LNCaP clone FGC (cell line): ENCODE results near the gene PLAAT2.
"Not testable (repeated sequence)": the region's sequence is repeated elsewhere in the genome, so short reads cannot be mapped to it uniquely, and the experiment has no call there.

ENCODE experiments used
- DNase-seq: peaks from one replicate; pipeline ENCODE4 v3.0.0-alpha.2; 2011; ENCODE audit warnings: low read depth
- H3K4me3 ChIP-seq: 2 replicates; pipeline ENCODE4 v1.5.1; 2011; ENCODE audit warnings: mild to moderate bottlenecking, low read depth, low read length, control low read depth
- TF ChIP-seq, protein P1 (sequence below): IDR thresholded peaks from 2 replicates; pipeline ENCODE4 v1.5.1; 2012; ENCODE audit warnings: mild to moderate bottlenecking; ENCODE audit not compliant: control insufficient read depth, insufficient read depth; ENCODE audit errors: extremely low read depth

Gene PLAAT2

DNA sequence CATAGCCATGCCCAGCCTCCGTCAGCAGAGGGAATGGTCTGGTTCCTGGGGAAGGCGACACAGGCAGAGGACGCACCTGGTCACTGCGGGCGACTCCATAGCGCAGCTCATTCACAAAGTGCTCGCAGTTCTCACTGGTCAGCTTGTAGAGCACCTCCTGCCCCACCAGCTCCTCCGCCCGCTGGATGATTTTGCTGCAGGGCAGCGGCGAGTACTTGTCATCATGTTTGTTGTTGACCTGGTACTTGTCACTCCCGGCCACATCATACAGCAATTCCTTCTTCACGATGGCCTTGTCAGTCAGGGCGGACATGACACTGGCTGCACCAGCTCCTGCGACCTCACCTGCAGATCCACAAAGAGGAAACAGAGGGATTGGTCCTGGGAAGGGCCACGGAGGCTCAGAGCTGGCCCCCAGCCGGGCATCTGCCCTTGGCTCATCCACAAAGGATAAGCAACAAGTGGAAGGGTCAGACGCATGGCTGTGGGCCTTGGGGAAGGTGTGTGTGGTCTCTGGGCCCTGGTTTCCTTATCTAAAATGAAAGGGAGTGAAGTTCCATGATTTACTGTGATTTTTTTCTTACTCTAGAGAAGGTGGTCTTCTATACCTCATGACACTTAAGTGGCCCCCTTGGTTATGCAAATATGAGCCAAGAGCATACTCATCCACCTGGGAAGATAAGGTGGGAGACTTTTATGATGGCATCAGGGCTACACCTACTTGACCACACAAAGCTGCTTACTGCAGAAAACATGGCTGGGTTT is 27.0 kb upstream of the PLAAT2 start:
- TF ChIP-seq, protein P1, sequence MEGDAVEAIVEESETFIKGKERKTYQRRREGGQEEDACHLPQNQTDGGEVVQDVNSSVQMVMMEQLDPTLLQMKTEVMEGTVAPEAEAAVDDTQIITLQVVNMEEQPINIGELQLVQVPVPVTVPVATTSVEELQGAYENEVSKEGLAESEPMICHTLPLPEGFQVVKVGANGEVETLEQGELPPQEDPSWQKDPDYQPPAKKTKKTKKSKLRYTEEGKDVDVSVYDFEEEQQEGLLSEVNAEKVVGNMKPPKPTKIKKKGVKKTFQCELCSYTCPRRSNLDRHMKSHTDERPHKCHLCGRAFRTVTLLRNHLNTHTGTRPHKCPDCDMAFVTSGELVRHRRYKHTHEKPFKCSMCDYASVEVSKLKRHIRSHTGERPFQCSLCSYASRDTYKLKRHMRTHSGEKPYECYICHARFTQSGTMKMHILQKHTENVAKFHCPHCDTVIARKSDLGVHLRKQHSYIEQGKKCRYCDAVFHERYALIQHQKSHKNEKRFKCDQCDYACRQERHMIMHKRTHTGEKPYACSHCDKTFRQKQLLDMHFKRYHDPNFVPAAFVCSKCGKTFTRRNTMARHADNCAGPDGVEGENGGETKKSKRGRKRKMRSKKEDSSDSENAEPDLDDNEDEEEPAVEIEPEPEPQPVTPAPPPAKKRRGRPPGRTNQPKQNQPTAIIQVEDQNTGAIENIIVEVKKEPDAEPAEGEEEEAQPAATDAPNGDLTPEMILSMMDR, result no peak
- DNase-seq, result no peak
- H3K4me3 ChIP-seq, result no peak overlapping the region

DNA sequence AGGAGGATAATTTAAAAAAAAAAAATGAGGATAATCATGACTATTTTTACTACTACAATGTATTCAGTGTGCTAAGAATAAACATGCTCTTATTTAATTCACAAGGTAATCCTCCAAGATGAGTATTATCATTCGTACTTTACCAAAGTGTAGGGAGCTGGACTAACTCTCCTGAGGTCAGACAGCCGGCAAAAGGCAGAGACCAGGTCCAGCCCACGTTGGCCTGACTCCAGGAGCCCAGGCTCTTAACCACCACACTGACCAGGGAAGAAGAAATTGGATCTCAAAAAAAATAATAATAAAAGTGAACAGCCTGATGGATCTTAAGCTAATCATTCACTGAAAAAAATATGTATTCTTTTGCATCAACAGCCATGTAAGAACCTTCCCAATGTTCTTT is 25.8 kb upstream of the PLAAT2 start:
- no peak for DNase-seq
- no peak overlapping the region for H3K4me3 ChIP-seq
- TF ChIP-seq, protein P1, result no peak

DNA sequence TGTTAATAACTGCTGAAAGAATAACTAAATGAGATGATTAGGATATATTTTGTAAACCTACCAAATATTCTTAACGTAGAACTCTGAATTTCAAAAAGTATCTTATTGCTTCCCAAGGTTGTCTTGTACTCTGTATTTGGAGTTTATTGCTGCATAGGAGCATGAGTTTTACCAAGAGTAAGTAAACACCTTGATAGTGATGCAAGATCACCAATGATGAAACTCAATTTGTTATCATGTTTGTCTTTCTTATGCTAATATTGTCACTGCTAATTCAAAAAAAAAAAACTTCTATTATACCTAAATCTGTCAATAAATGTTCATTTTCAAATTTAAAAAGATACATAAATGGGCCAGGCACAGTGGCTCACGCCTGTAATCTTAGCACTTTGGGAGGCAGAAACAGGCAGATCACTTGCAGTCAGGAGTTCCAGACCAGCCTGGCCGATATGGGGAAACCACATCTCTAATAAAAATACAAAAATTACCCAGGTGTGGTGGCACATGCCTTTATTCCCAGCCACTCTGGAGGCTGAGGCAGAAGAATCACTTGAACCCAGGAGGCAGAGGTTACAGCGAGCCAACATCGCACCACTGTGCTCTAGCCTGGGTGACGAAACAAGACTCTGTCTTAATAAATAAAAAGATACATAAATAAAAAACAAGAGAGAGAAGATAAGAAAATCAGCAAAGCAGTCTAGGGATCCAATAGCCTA is 23.4 kb upstream of the PLAAT2 start:
- TF ChIP-seq, protein P1, result no peak
- DNase-seq, result peak; percentile 45

DNA sequence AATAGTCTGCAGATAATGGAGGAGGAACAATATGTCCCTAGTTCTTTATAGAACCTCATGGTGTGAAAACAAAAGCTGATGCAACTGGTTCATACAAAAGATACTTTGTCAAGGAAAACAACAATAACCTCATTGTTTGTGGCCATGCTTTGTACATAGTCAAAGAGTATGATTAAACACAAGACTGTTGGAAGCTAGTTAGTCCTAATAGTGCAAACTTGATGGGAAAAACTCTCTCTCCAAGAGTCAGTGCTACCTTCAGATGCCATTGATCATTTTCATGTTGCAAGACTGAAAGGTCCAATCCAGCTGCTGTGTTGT is 20.1 kb upstream of the PLAAT2 start:
- no peak overlapping the region for H3K4me3 ChIP-seq
- DNase-seq, result no peak
- TF ChIP-seq, protein P1, result no peak

More for the DNA sequence above, 23.4 kb upstream of the PLAAT2 start:
- no peak overlapping the region for H3K4me3 ChIP-seq

DNA sequence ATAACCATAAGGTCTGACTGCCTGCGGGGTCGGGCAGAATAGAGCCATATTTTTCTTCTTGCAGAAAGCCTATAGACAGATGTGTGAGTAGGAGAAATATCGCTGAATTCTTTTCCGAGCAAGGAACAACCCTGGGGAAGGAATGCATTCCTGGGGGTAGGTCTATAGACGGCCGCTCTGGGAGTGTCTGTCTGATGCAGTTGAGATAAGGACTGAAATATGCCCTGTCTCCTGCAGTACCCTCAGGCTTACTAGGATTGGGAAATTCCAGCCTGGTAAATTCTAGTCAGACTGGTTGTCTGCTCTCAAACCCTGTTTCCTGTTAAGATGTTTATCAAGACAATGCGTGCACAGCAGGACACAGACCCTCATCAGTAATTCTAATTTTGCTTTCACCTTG is 18.0 kb upstream of the PLAAT2 start:
- DNase-seq, result not testable (repeated sequence)

DNA sequence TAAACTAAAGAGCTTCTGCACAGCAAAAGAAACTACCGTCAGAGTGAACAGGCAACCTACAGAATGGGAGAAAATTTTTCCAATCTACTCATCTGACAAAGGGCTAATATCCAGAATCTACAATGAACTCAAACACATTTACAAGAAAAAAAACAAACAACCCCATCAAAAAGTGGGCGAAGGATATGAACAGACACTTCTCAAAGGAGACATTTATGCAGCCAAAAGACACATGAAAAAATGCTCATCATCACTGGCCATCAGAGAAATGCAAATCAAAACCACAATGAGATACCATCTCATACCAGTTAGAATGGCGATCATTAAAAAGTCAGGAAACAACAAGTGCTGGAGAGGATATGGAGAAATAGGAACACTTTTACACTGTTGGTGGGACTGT is 15.7 kb upstream of the PLAAT2 start:
- H3K4me3 ChIP-seq, DNase-seq: not testable (repeated sequence)

More for the DNA sequence above, 18.0 kb upstream of the PLAAT2 start:
- H3K4me3 ChIP-seq, result not testable (repeated sequence)

DNA sequence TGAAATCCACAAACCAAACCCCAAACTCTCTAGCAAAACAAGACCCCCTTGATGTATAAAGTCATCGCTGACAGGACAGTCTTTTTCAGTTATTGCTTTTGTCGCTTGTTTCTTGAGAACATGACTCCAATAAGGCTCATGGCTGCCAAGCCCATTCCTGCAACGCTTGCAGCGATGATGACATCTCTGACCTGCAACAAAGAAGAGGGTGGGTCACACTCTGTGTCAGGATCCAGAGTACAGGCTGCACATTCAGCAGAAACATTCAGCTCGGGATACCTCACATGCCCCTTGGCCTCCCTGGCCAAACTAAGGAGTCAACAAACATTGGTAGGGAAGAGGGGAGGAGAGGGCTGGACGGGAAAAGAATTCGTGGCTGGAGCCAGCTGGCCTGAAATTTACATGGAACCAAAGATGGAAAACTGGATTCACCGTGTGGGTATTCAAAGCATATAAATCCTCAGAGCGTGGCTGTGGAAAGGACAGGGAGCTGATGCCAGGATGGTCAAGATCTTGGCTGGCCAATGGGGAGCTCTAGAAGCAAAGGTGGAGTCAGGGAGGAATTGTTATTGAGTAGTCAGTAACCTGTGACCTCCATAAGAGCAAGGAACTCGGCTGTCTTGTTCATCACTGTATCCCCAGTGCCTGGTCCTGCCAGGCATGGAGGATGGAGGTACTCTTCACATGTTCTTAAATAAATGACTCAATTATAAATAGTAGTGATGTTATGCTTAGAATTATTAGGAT is 11.8 kb upstream of the PLAAT2 start:
- H3K4me3 ChIP-seq, result no peak overlapping the region
- DNase-seq, result no peak
- TF ChIP-seq, protein P1, result no peak
